Adipocyte (in vitro differentiated cells): ENCODE results near the gene TSC2.
A peak's percentile ranks its signal among the peaks of the same experiment; 100 is the strongest.
"Not testable (repeated sequence)": the region's sequence is repeated elsewhere in the genome, so short reads cannot be mapped to it uniquely, and the experiment has no call there.

Experiments used
- DNase-seq: peaks from one replicate; pipeline ENCODE4 v3.0.0-alpha.2; 2015; ENCODE audit warnings: low read depth
- H3K27me3 ChIP-seq: replicated peaks from 2 replicates; pipeline ENCODE4 v1.7.0; 2013; ENCODE audit warnings: mild to moderate bottlenecking, low read length, moderate library complexity; ENCODE audit not compliant: control insufficient read depth, insufficient read depth
- H3K36me3 ChIP-seq: 2 replicates; pipeline ENCODE4 v1.7.0; 2013; ENCODE audit warnings: low read length, mild to moderate bottlenecking, moderate library complexity; ENCODE audit not compliant: control insufficient read depth, insufficient read depth, severe bottlenecking
- H3K4me1 ChIP-seq: 2 replicates; pipeline ENCODE4 v1.7.0; 2013; ENCODE audit warnings: mild to moderate bottlenecking, low read length, moderate library complexity; ENCODE audit not compliant: control insufficient read depth, insufficient read depth
- H3K4me3 ChIP-seq: 2 replicates; pipeline ENCODE4 v1.7.0; 2013; ENCODE audit warnings: mild to moderate bottlenecking, low read length, moderate library complexity
- H3K9ac ChIP-seq: 2 replicates; pipeline ENCODE4 v1.7.0; 2013; ENCODE audit warnings: mild to moderate bottlenecking, low read length, moderate library complexity
- H3K9me3 ChIP-seq: 2 replicates; pipeline ENCODE4 v1.7.0; 2013; ENCODE audit warnings: mild to moderate bottlenecking, low read length, moderate library complexity; ENCODE audit not compliant: control insufficient read depth

Gene TSC2

GRCh38 chr16:2114885-2115590 is 67.3 kb downstream of the TSC2 start:
- not testable (repeated sequence) for DNase-seq, H3K36me3 ChIP-seq, H3K4me3 ChIP-seq, H3K9me3 ChIP-seq, H3K4me1 ChIP-seq, H3K9ac ChIP-seq, H3K27me3 ChIP-seq

- Histone ChIP-seq H3K9ac (no peak overlapping the region), H3K4me3 (no peak overlapping the region), H3K27me3 (no peaks in the 10 kb centered on the region), H3K4me1 (no peaks in the 10 kb centered on the region), H3K9me3 (no peaks in the 10 kb centered on the region), H3K36me3 (peaks cover 5% of the 10 kb centered on the region)
- DNase-seq = no peak
Observed at GRCh38 chr16:2115591-2115973, 67.8 kb downstream of the TSC2 start.

GRCh38 chr16:2116428-2116827 is 68.6 kb downstream of the TSC2 start:
- not testable (repeated sequence) for H3K4me3 ChIP-seq, H3K4me1 ChIP-seq, H3K9me3 ChIP-seq, H3K9ac ChIP-seq, H3K36me3 ChIP-seq, H3K27me3 ChIP-seq, DNase-seq

DNA sequence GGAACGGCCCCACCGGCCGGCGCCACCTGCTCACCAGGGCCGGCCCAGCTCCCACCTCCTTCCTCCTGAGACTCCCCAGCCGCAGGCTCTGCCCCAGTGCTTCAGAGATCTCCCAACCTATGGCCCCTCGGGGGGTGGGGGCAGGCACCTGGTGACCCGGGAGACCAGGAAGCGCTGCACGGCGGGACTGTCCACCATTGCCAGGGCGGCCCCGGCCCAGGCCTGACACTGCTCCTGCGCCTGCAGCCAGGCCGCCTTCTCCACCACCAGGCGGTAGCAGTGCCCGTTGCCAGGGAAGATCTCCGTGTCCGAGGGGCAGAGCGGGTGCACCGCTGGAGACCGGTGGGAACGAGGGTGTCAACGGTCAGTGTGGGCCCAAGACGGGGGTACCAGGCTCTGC is 69.6 kb downstream of the TSC2 start:
- H3K4me3 ChIP-seq, H3K9ac ChIP-seq, H3K4me1 ChIP-seq, H3K9me3 ChIP-seq, DNase-seq, H3K27me3 ChIP-seq, H3K36me3 ChIP-seq: not testable (repeated sequence)

DNA sequence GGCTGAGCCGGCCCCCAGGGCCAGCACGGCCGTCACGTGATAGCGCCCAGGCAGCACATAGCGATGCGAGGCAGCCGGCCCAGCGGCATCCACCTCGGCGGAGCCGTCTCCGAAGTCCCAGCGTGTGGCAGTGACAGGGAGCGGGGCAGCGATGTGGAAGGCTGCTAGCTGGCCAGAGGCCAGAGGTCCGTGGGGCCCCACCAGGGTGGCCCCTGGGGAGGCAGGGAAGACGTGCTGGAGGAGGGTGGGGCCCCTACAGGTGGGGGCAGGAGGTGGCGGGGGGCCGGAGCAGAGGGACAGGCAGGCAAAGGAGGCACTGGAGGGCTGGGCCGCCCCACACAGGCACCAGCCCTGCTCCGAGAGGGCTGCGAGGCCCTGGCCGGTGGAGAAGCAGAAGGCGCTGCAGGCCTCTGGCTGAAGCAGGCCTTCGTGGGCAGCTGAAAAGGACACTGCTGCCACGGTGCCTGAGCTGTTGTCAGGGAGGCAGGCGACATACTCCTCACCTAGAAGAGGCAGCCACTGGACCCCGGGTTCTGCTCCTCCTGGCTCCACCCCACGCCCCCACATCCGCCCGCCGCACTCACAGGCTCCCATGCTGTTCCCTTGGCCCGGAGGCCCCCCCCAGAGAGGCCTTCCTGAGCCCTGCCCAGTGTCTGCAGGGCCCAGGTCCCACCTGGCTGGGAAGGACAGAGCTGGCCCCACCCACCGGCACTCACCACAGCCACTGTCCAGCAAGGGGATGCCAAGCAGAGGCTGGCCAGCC is 70.4 kb downstream of the TSC2 start:
- H3K27me3 ChIP-seq, H3K36me3 ChIP-seq, H3K4me1 ChIP-seq, H3K9me3 ChIP-seq, DNase-seq, H3K4me3 ChIP-seq, H3K9ac ChIP-seq: not testable (repeated sequence)

GRCh38 chr16:2121325-2121724 is 73.5 kb downstream of the TSC2 start:
- H3K9me3 ChIP-seq, H3K9ac ChIP-seq, H3K4me3 ChIP-seq, H3K36me3 ChIP-seq, H3K27me3 ChIP-seq: not testable (repeated sequence)
- DNase-seq = peak; percentile 64
- H3K4me1 ChIP-seq = peaks cover 18% of the 10 kb centered on the region

DNA sequence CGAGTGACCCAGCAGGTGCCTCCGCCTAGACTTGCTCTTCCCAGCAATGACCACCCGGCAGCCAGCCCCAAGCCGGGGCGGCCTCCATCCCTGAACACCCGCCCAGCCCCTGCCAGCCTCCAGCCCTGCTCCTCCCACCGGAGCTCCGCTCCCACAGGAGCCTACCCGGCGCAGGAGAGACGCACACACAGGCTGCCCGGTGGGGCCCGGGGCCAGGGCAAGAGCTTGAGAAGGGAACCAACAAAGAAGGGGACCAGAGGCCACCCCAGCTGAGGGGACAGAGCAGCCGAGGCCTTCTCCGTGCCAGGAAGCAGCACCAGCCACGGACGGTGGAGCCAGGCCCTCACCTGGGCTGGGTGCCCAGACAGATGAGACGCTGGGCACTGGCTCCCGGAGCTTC is 74.1 kb downstream of the TSC2 start:
- H3K4me1 ChIP-seq = peaks cover 24% of the 10 kb centered on the region
- no peaks in the 10 kb centered on the region for H3K36me3 ChIP-seq
- no peak overlapping the region for H3K4me3 ChIP-seq
- no peaks in the 10 kb centered on the region for H3K9me3 ChIP-seq
- no peaks in the 10 kb centered on the region for H3K27me3 ChIP-seq
- H3K9ac ChIP-seq = no peak overlapping the region
- DNase-seq = no peak

GRCh38 chr16:2122429-2122828 is 74.6 kb downstream of the TSC2 start:
- Histone ChIP-seq H3K36me3 (no peaks in the 10 kb centered on the region), H3K4me1 (peaks cover 29% of the 10 kb centered on the region), H3K9ac (no peak overlapping the region), H3K27me3 (no peaks in the 10 kb centered on the region), H3K4me3 (no peak overlapping the region), H3K9me3 (no peaks in the 10 kb centered on the region)
- no peak for DNase-seq

GRCh38 chr16:2122934-2123683 is 75.3 kb downstream of the TSC2 start:
- not testable (repeated sequence) for H3K9me3 ChIP-seq, DNase-seq, H3K4me3 ChIP-seq, H3K9ac ChIP-seq, H3K27me3 ChIP-seq, H3K36me3 ChIP-seq
- H3K4me1 ChIP-seq = peaks cover 29% of the 10 kb centered on the region

DNA sequence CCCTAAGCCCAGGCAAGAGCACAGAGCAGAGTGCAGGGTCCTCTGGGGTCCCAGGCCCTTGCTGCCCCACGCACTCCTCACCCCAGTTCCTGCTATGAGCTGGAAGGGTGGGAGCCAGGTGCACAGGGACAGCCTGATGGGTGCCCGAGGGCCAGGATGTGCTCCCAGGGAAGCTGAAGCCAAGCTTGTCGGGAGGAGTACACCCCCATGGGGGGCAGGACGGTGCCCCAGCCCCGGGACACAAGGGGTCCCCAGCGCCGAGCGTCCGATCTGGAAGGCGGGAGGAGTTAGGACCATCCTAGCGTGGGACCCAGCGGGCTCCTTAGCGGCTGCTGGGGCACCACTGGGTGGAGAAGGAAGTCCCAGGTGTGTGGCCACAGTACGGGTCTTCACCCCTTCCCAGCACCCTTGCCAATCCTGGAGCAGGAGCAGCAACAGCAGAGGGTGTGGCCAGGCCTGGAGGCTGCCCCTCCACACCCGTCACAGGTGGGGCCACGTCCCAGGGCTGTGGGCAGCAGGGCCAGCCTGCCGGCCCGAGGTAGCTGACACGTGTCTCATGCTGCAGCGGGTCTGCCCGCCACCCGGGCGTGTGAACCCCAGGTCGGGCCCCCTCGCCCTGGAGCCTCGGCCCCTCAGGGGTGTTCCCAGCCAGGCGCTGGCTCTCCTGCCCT is 76.1 kb downstream of the TSC2 start:
- H3K4me3 ChIP-seq, DNase-seq, H3K36me3 ChIP-seq: not testable (repeated sequence)

GRCh38 chr16:2124377-2124693 is 76.5 kb downstream of the TSC2 start:
- peaks cover 35% of the 10 kb centered on the region for H3K4me1 ChIP-seq
- H3K36me3 ChIP-seq, H3K27me3 ChIP-seq, H3K9me3 ChIP-seq: not testable (repeated sequence)
- peak; percentile 34 for DNase-seq
- peak overlapping the region; percentile 52 for H3K4me3 ChIP-seq
- H3K9ac ChIP-seq = peak overlapping the region; percentile 76

More for the DNA sequence above, 76.1 kb downstream of the TSC2 start:
- H3K9me3 ChIP-seq, H3K27me3 ChIP-seq, H3K9ac ChIP-seq: not testable (repeated sequence)
- peaks cover 33% of the 10 kb centered on the region for H3K4me1 ChIP-seq
